Stimulated activated CD4-positive, alpha-beta T cell treated with anti-CD3 and anti-CD28 coated beads, Interleukin-15, amount 100 ng/mL, for 24 hours (primary cell): ENCODE measurements around the gene PICK1.
"Not testable (repeated sequence)": the region's sequence is repeated elsewhere in the genome, so short reads cannot be mapped to it uniquely, and the experiment has no call there.

Experiments
- DNase-seq: peaks from one replicate; pipeline ENCODE4 v3.0.0-alpha.2; 2020

Gene PICK1

GRCh38 chr22:38098410-38099249, 41.4 kb downstream of the PICK1 start:
- no peak for DNase-seq

- no peak for DNase-seq
Measured at GRCh38 chr22:38103641-38104040, 46.4 kb downstream of the PICK1 start.

GRCh38 chr22:38104084-38104483, 46.9 kb downstream of the PICK1 start:
- DNase-seq = no peak

- DNase-seq = no peak
Measured at GRCh38 chr22:38106814-38107578, 49.8 kb downstream of the PICK1 start.

GRCh38 chr22:38107692-38108515, 50.7 kb downstream of the PICK1 start:
- DNase-seq = no peak

- DNase-seq = no peak
Measured at GRCh38 chr22:38108561-38109319, 51.5 kb downstream of the PICK1 start.

- no peak for DNase-seq
Measured at GRCh38 chr22:38109371-38110001, 52.3 kb downstream of the PICK1 start.

GRCh38 chr22:38110008-38110862, 53.0 kb downstream of the PICK1 start, which contains the start of gene BAIAP2L2:
TSS of gene BAIAP2L2 (minus strand) at chr22:38110684. CDS start at chr22:38110525, 159 bp downstream.
- no peak for DNase-seq

- no peak for DNase-seq
Measured at GRCh38 chr22:38110863-38111852, 54.0 kb downstream of the PICK1 start.

- no peak for DNase-seq
Measured at GRCh38 chr22:38111925-38112355, 54.7 kb downstream of the PICK1 start.

GRCh38 chr22:38112381-38112780, 55.2 kb downstream of the PICK1 start:
- DNase-seq = no peak

- DNase-seq = peak; percentile 86
Measured at GRCh38 chr22:38114484-38115398, 57.5 kb downstream of the PICK1 start.

GRCh38 chr22:38115423-38116205, 58.4 kb downstream of the PICK1 start:
- DNase-seq = no peak

GRCh38 chr22:38117556-38117955, 60.4 kb downstream of the PICK1 start:
- not testable (repeated sequence) for DNase-seq

GRCh38 chr22:38118182-38118581, 61.0 kb downstream of the PICK1 start:
- DNase-seq = no peak

GRCh38 chr22:38118747-38119146, 61.5 kb downstream of the PICK1 start:
- not testable (repeated sequence) for DNase-seq

GRCh38 chr22:38120359-38121110, 63.3 kb downstream of the PICK1 start:
- DNase-seq = no peak
